Activated naive CD8-positive, alpha-beta T cell (primary cell): ENCODE measurements around the gene KLHL41.
A peak's percentile ranks its signal among the peaks of the same experiment; 100 is the strongest.

Source experiments
- H3K27ac Mint-ChIP-seq: one replicate; pipeline ENCODE4 v1.8.0; 2021; ENCODE audit warnings: mixed read lengths
- H3K27me3 Mint-ChIP-seq: one replicate; pipeline ENCODE4 v1.8.0; 2021; ENCODE audit warnings: mixed read lengths
- H3K36me3 Mint-ChIP-seq: one replicate; pipeline ENCODE4 v1.8.0; 2021; ENCODE audit warnings: mixed read lengths
- H3K4me1 Mint-ChIP-seq: one replicate; pipeline ENCODE4 v1.8.0; 2021; ENCODE audit warnings: low read depth, mixed read lengths
- H3K4me3 Mint-ChIP-seq: one replicate; pipeline ENCODE4 v1.8.0; 2021; ENCODE audit warnings: mild to moderate bottlenecking, mixed read lengths
- H3K9me3 Mint-ChIP-seq: one replicate; pipeline ENCODE4 v1.8.0; 2021; ENCODE audit warnings: low read depth, mixed read lengths

The KLHL41 gene

GRCh38 chr2:169509298-169509885, at the start of gene KLHL41:
KLHL41 (plus strand) TSS chr2:169509702; CDS start chr2:169509779, 77 bp downstream.
- Mint-ChIP-seq H3K4me3 (no peak within 1 kb of the TSS), H3K27me3 (no peaks in the 10 kb centered on the region), H3K4me1 (no peaks in the 10 kb centered on the region), H3K9me3 (no peaks in the 10 kb centered on the region), H3K36me3 (peaks cover 2% of the 10 kb centered on the region), H3K27ac (no peak within 1 kb of the TSS)

- Mint-ChIP-seq H3K4me3 (no peak overlapping the region), H3K27ac (no peak overlapping the region), H3K9me3 (no peaks in the 10 kb centered on the region), H3K4me1 (no peaks in the 10 kb centered on the region), H3K27me3 (no peaks in the 10 kb centered on the region), H3K36me3 (no peaks in the 10 kb centered on the region)
Measured at GRCh38 chr2:169461143-169461542, 48.4 kb upstream of the KLHL41 start.

GRCh38 chr2:169462896-169463695, 46.4 kb upstream of the KLHL41 start:
- no peaks in the 10 kb centered on the region for H3K36me3 Mint-ChIP-seq
- H3K27ac Mint-ChIP-seq = no peak overlapping the region
- no peaks in the 10 kb centered on the region for H3K4me1 Mint-ChIP-seq
- no peaks in the 10 kb centered on the region for H3K9me3 Mint-ChIP-seq
- no peak overlapping the region for H3K4me3 Mint-ChIP-seq
- no peaks in the 10 kb centered on the region for H3K27me3 Mint-ChIP-seq

- Mint-ChIP-seq H3K27me3 (no peaks in the 10 kb centered on the region), H3K36me3 (no peaks in the 10 kb centered on the region), H3K4me3 (no peak overlapping the region), H3K9me3 (no peaks in the 10 kb centered on the region), H3K27ac (no peak overlapping the region), H3K4me1 (no peaks in the 10 kb centered on the region)
Measured at GRCh38 chr2:169464466-169464865, 45.0 kb upstream of the KLHL41 start.

- Mint-ChIP-seq H3K27me3 (no peaks in the 10 kb centered on the region), H3K36me3 (no peaks in the 10 kb centered on the region), H3K4me1 (no peaks in the 10 kb centered on the region), H3K4me3 (no peak overlapping the region), H3K9me3 (no peaks in the 10 kb centered on the region), H3K27ac (no peak overlapping the region)
Measured at GRCh38 chr2:169464882-169465281, 44.6 kb upstream of the KLHL41 start.

- no peak overlapping the region for H3K4me3 Mint-ChIP-seq
- H3K4me1 Mint-ChIP-seq = no peaks in the 10 kb centered on the region
- no peaks in the 10 kb centered on the region for H3K9me3 Mint-ChIP-seq
- no peak overlapping the region for H3K27ac Mint-ChIP-seq
- no peaks in the 10 kb centered on the region for H3K27me3 Mint-ChIP-seq
- no peaks in the 10 kb centered on the region for H3K36me3 Mint-ChIP-seq
Measured at GRCh38 chr2:169468841-169469240, 40.7 kb upstream of the KLHL41 start.

GRCh38 chr2:169469952-169470572, 39.4 kb upstream of the KLHL41 start:
- no peaks in the 10 kb centered on the region for H3K36me3 Mint-ChIP-seq
- H3K4me1 Mint-ChIP-seq = no peaks in the 10 kb centered on the region
- H3K27me3 Mint-ChIP-seq = no peaks in the 10 kb centered on the region
- no peak overlapping the region for H3K4me3 Mint-ChIP-seq
- no peak overlapping the region for H3K27ac Mint-ChIP-seq
- H3K9me3 Mint-ChIP-seq = no peaks in the 10 kb centered on the region

- Mint-ChIP-seq H3K4me3 (no peak overlapping the region), H3K4me1 (no peaks in the 10 kb centered on the region), H3K27me3 (no peaks in the 10 kb centered on the region), H3K36me3 (no peaks in the 10 kb centered on the region), H3K9me3 (no peaks in the 10 kb centered on the region), H3K27ac (no peak overlapping the region)
Measured at GRCh38 chr2:169472249-169472648, 37.3 kb upstream of the KLHL41 start.

GRCh38 chr2:169476459-169476858, 33.0 kb upstream of the KLHL41 start:
- no peak overlapping the region for H3K27ac Mint-ChIP-seq
- no peaks in the 10 kb centered on the region for H3K27me3 Mint-ChIP-seq
- H3K36me3 Mint-ChIP-seq = no peaks in the 10 kb centered on the region
- H3K4me3 Mint-ChIP-seq = no peak overlapping the region
- peaks cover 16% of the 10 kb centered on the region for H3K4me1 Mint-ChIP-seq
- no peaks in the 10 kb centered on the region for H3K9me3 Mint-ChIP-seq

GRCh38 chr2:169478339-169478738, 31.2 kb upstream of the KLHL41 start:
- peaks cover 4% of the 10 kb centered on the region for H3K36me3 Mint-ChIP-seq
- H3K27ac Mint-ChIP-seq = no peak overlapping the region
- H3K27me3 Mint-ChIP-seq = no peaks in the 10 kb centered on the region

GRCh38 chr2:169478745-169479256, 30.7 kb upstream of the KLHL41 start:
- peak overlapping the region; percentile 91 for H3K4me3 Mint-ChIP-seq
- no peak overlapping the region for H3K27ac Mint-ChIP-seq
- no peaks in the 10 kb centered on the region for H3K9me3 Mint-ChIP-seq
- no peaks in the 10 kb centered on the region for H3K27me3 Mint-ChIP-seq
- H3K4me1 Mint-ChIP-seq = peaks cover 16% of the 10 kb centered on the region
- peaks cover 8% of the 10 kb centered on the region for H3K36me3 Mint-ChIP-seq

More at GRCh38 chr2:169478339-169478738, 31.2 kb upstream of the KLHL41 start:
- Mint-ChIP-seq H3K4me1 (peaks cover 16% of the 10 kb centered on the region), H3K9me3 (no peaks in the 10 kb centered on the region), H3K4me3 (peak overlapping the region; percentile 91)

- H3K4me3 Mint-ChIP-seq = peak within 1 kb of the TSS; percentile 91
- H3K27me3 Mint-ChIP-seq = no peaks in the 10 kb centered on the region
- no peak within 1 kb of the TSS for H3K27ac Mint-ChIP-seq
Measured at GRCh38 chr2:169479257-169480078, 30.0 kb upstream of the KLHL41 start, which contains the start of gene BBS5. BBS5 (plus strand) TSS chr2:169479494; CDS start chr2:169479554, 60 bp downstream.

GRCh38 chr2:169480079-169480465, 29.4 kb upstream of the KLHL41 start:
- Mint-ChIP-seq H3K36me3 (peaks cover 9% of the 10 kb centered on the region), H3K9me3 (no peaks in the 10 kb centered on the region), H3K4me1 (peaks cover 16% of the 10 kb centered on the region), H3K27ac (no peak overlapping the region), H3K4me3 (peak overlapping the region; percentile 91), H3K27me3 (no peaks in the 10 kb centered on the region)

More at GRCh38 chr2:169479257-169480078, 30.0 kb upstream of the KLHL41 start, which contains the start of gene BBS5:
- H3K36me3 Mint-ChIP-seq = peaks cover 9% of the 10 kb centered on the region
- peaks cover 16% of the 10 kb centered on the region for H3K4me1 Mint-ChIP-seq
- no peaks in the 10 kb centered on the region for H3K9me3 Mint-ChIP-seq

- Mint-ChIP-seq H3K27me3 (no peaks in the 10 kb centered on the region), H3K27ac (no peak overlapping the region), H3K4me3 (no peak overlapping the region), H3K9me3 (no peaks in the 10 kb centered on the region), H3K4me1 (no peaks in the 10 kb centered on the region), H3K36me3 (peaks cover 11% of the 10 kb centered on the region)
Measured at GRCh38 chr2:169485650-169486138, 23.8 kb upstream of the KLHL41 start.
